Upper lobe of left lung (tissue), 6 donors: ENCODE results near the gene LGALS9C. TPM values are rescaled to one million over a fixed set of nuclear protein-coding genes. Genes with fewer than 3 reads are reported as not detected.

Source experiments
- small RNA-seq, 4 donors: library from RNA; depleted of rRNA; stranded (forward); fragments of <200 nt; gene quantifications; one replicate each; pipeline ENCODE3, GENCODE V24; 2016
- total RNA-seq, 6 donors: library from RNA; depleted of rRNA in 4 of 6; stranded (reverse); fragments of >200 nt in 4 of 6; gene quantifications; one replicate each; pipeline versions ENCODE4 v1.1.0 to v1.2.1, GENCODE V29; 2016 to 2021
- donor health status: DM: no; HTN: no; CAD: no; lungs with moderate emphysema.
- donor health status: DM: no; HTN: yes; CAD: no; lungs with severe emphysema.

LGALS9C gene
- total RNA-seq, 6 donors from 2014 or later: 0.22 to 1.0 (median 0.34) TPM; not detected in 3

Small RNAs within 50 kb of the gene (small RNA-seq; reads per million reads assigned to genes)
- gene AL353997.1: 0 reads per million in 4 donors
- gene AL353997.4: 0 reads per million in 4 donors

Other genes with a start within 250 kb of the LGALS9C start
- 100 to 1,000 TPM; 313 to 552 (median 376) TPM for gene FLII, start 218.1 kb upstream of the LGALS9C start, total RNA-seq
- 10 to 100 TPM; 17.2 to 79.3 (median 31.8) TPM for gene MIEF2, start 216.1 kb upstream of the LGALS9C start, total RNA-seq
- 10 to 100 TPM; 23.4 to 36.3 (median 32.9) TPM for gene TOP3A, start 161.8 kb upstream of the LGALS9C start, total RNA-seq
- 10 to 100 TPM; 17.1 to 25.2 (median 21.5) TPM for gene SMCR8, start 161.5 kb upstream of the LGALS9C start, total RNA-seq
- 10 to 100 TPM; 27.3 to 54.5 (median 42.5) TPM for gene SHMT1, start 113.2 kb upstream of the LGALS9C start, total RNA-seq
- gene EVPLL, start 99.0 kb upstream of the LGALS9C start, total RNA-seq: 10 to 100 TPM in 1 of 6 donors, 1 to 10 TPM in 4, under 1 TPM in 1; 1.00 to 10.5 (median 2.3) TPM
- not detected for gene TBC1D28, start 167.6 kb downstream of the LGALS9C start, total RNA-seq
- gene FOXO3B, start 205.5 kb downstream of the LGALS9C start, total RNA-seq: 1 to 10 TPM; 1.2 to 4.6 (median 3.2) TPM